GM12892 (cell line): Measurements from ENCODE around the gene HAUS6.

Experiments used
- POLR2A ChIP-seq: IDR thresholded peaks from 2 replicates; pipeline ENCODE4 v1.6.1; 2011; ENCODE audit warnings: low read depth, low read length, control low read depth
- POLR2AphosphoS5 ChIP-seq: IDR thresholded peaks from 2 replicates; pipeline ENCODE4 v1.6.1; 2011; ENCODE audit warnings: low read depth, low read length, control low read depth
- TAF1 ChIP-seq: IDR thresholded peaks from 2 replicates; pipeline ENCODE4 v1.6.1; 2011; ENCODE audit warnings: low read depth, mild to moderate bottlenecking, control low read depth, low read length, borderline replicate concordance

DNA sequence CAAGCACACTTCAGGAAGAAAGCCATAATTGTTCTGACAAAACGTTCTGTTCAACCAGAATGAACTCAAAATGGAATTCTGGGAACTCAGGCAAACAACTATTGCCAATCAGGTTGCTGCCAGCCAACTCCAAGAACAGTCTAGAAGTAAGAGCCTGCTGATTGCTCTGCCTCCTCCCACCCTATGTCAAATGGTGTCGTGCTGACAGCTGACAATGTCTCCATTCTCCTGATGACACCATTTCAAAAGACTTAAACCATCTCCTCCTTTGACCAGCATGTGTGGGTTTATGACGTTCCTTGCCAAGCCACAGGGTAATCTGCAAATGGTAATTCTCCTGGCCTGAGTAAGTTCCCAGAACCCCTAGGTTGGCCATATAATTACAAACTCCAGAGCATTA lies 46.5 kb upstream of the HAUS6 start:
- TF ChIP-seq POLR2A (no peak), POLR2AphosphoS5 (no peak), TAF1 (no peak)
